ENCODE results near the gene ZNF621.

ZNF621 gene

GRCh38 chr3:40574661-40575060, 49.9 kb downstream of the ZNF621 start:
- Histone ChIP-seq H3K4me3 (ENCODE audit: low read depth in 1 of 5, low read length in 5 of 5) (no peak overlapping the region), H3K27me3 (ENCODE audit: control insufficient read depth in 5 of 5, insufficient read depth in 4 of 5, low read length in 5 of 5) (no peaks in the 10 kb centered on the region), H3K36me3 (ENCODE audit: control insufficient read depth in 5 of 5, insufficient read depth in 5 of 5, low read length in 5 of 5) (no peaks in the 10 kb centered on the region), H3K9me3 (ENCODE audit: control insufficient read depth in 5 of 5, low read length in 5 of 5) (no peaks in the 10 kb centered on the region), H3K4me1 (ENCODE audit: control insufficient read depth in 5 of 5, insufficient read depth in 5 of 5, low read length in 5 of 5) (no peaks in the 10 kb centered on the region), H3K27ac (ENCODE audit: low read depth, low read length) (no peak overlapping the region), H3K9ac (ENCODE audit: low read length in 5 of 5) (no peak overlapping the region)

DNA sequence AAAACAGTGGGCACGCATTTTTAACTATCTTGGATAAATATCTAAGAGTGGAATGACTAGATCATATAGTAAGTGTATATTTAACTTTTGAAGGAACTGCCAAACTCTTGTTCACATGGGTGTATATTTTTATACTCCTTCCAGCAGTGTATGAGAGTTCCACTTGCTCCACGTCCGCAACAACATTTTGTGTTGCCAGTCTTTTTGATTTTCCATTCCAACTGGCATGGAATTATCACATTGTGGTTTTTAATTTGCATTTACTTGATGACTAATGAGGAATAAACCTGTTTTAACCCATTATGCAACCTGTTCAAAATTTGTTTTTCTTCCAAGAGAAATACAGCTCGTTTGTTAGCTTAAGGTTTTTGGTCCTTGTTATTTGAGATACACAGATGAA, 51.6 kb downstream of the ZNF621 start:
- Histone ChIP-seq H3K36me3 (ENCODE audit: control insufficient read depth in 5 of 5, insufficient read depth in 5 of 5, low read length in 5 of 5) (no peaks in the 10 kb centered on the region), H3K27ac (ENCODE audit: low read depth, low read length) (no peak overlapping the region), H3K27me3 (ENCODE audit: control insufficient read depth in 5 of 5, insufficient read depth in 4 of 5, low read length in 5 of 5) (peaks cover 0 to 4% (median 0%) of the 10 kb centered on the region in 5 donors), H3K4me1 (ENCODE audit: control insufficient read depth in 5 of 5, insufficient read depth in 5 of 5, low read length in 5 of 5) (no peaks in the 10 kb centered on the region), H3K9ac (ENCODE audit: low read length in 5 of 5) (no peak overlapping the region), H3K9me3 (ENCODE audit: control insufficient read depth in 5 of 5, low read length in 5 of 5) (no peaks in the 10 kb centered on the region), H3K4me3 (ENCODE audit: low read depth in 1 of 5, low read length in 5 of 5) (no peak overlapping the region)

GRCh38 chr3:40580494-40581091, 55.8 kb downstream of the ZNF621 start:
- Histone ChIP-seq H3K27ac (ENCODE audit: low read depth, low read length) (no peak overlapping the region), H3K36me3 (ENCODE audit: control insufficient read depth in 5 of 5, insufficient read depth in 5 of 5, low read length in 5 of 5) (no peaks in the 10 kb centered on the region), H3K4me1 (ENCODE audit: control insufficient read depth in 5 of 5, insufficient read depth in 5 of 5, low read length in 5 of 5) (peaks cover 0 to 13% (median 7%) of the 10 kb centered on the region in 5 donors), H3K27me3 (ENCODE audit: control insufficient read depth in 5 of 5, insufficient read depth in 4 of 5, low read length in 5 of 5) (peaks cover 0 to 4% (median 0%) of the 10 kb centered on the region in 5 donors), H3K9me3 (ENCODE audit: control insufficient read depth in 5 of 5, low read length in 5 of 5) (no peaks in the 10 kb centered on the region), H3K4me3 (ENCODE audit: low read depth in 1 of 5, low read length in 5 of 5) (no peak overlapping the region), H3K9ac (ENCODE audit: low read length in 5 of 5) (no peak overlapping the region)

- H3K27ac ChIP-seq (ENCODE audit: low read depth, low read length) = no peak overlapping the region
- no peaks in the 10 kb centered on the region for H3K36me3 ChIP-seq (ENCODE audit: control insufficient read depth in 5 of 5, insufficient read depth in 5 of 5, low read length in 5 of 5)
- H3K4me3 ChIP-seq (ENCODE audit: low read depth in 1 of 5, low read length in 5 of 5) = no peak overlapping the region
- peaks cover 0 to 4% (median 0%) of the 10 kb centered on the region in 5 donors for H3K27me3 ChIP-seq (ENCODE audit: control insufficient read depth in 5 of 5, insufficient read depth in 4 of 5, low read length in 5 of 5)
- H3K4me1 ChIP-seq (ENCODE audit: control insufficient read depth in 5 of 5, insufficient read depth in 5 of 5, low read length in 5 of 5) = peaks cover 0 to 13% (median 7%) of the 10 kb centered on the region in 5 donors
- no peak overlapping the region for H3K9ac ChIP-seq (ENCODE audit: low read length in 5 of 5)
- no peaks in the 10 kb centered on the region for H3K9me3 ChIP-seq (ENCODE audit: control insufficient read depth in 5 of 5, low read length in 5 of 5)
Measured at GRCh38 chr3:40581166-40581565, 56.4 kb downstream of the ZNF621 start.

GRCh38 chr3:40582401-40583027, 57.8 kb downstream of the ZNF621 start:
- Histone ChIP-seq H3K9ac (ENCODE audit: low read length in 5 of 5) (no peak overlapping the region), H3K9me3 (ENCODE audit: control insufficient read depth in 5 of 5, low read length in 5 of 5) (no peaks in the 10 kb centered on the region), H3K27me3 (ENCODE audit: control insufficient read depth in 5 of 5, insufficient read depth in 4 of 5, low read length in 5 of 5) (peaks cover 0 to 4% (median 0%) of the 10 kb centered on the region in 5 donors), H3K4me1 (ENCODE audit: control insufficient read depth in 5 of 5, insufficient read depth in 5 of 5, low read length in 5 of 5) (peaks cover 0 to 13% (median 7%) of the 10 kb centered on the region in 5 donors), H3K4me3 (ENCODE audit: low read depth in 1 of 5, low read length in 5 of 5) (no peak overlapping the region), H3K27ac (ENCODE audit: low read depth, low read length) (no peak overlapping the region), H3K36me3 (ENCODE audit: control insufficient read depth in 5 of 5, insufficient read depth in 5 of 5, low read length in 5 of 5) (no peaks in the 10 kb centered on the region)

DNA sequence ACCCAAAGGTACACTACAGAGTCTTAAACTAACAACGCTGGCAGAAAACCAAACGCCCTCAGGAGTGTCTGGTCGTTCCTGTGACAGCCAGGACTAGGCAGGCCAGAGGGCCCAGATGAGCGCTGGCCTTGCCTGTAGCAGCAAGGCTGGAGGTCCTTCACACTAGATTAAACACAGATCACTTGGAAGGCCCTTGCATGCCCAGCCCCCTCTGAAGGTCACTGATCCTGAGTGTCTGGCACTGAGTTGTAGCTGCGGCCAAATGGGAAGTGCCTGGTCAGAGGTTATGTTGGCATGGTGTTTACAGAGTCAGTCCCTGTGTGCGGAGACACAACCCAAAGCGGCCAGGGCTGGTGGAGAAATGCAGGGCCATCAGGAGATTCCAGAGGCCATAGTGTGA, 58.9 kb downstream of the ZNF621 start:
- H3K4me1 ChIP-seq (ENCODE audit: control insufficient read depth in 5 of 5, insufficient read depth in 5 of 5, low read length in 5 of 5) = peaks cover 0 to 13% (median 7%) of the 10 kb centered on the region in 5 donors
- no peak overlapping the region for H3K27ac ChIP-seq (ENCODE audit: low read depth, low read length)
- no peaks in the 10 kb centered on the region for H3K9me3 ChIP-seq (ENCODE audit: control insufficient read depth in 5 of 5, low read length in 5 of 5)
- H3K27me3 ChIP-seq (ENCODE audit: control insufficient read depth in 5 of 5, insufficient read depth in 4 of 5, low read length in 5 of 5) = peaks cover 0 to 4% (median 0%) of the 10 kb centered on the region in 5 donors
- peak overlapping the region in 1 of 5 donors; percentile 10 for H3K9ac ChIP-seq (ENCODE audit: low read length in 5 of 5)
- H3K36me3 ChIP-seq (ENCODE audit: control insufficient read depth in 5 of 5, insufficient read depth in 5 of 5, low read length in 5 of 5) = no peaks in the 10 kb centered on the region
- H3K4me3 ChIP-seq (ENCODE audit: low read depth in 1 of 5, low read length in 5 of 5) = no peak overlapping the region

DNA sequence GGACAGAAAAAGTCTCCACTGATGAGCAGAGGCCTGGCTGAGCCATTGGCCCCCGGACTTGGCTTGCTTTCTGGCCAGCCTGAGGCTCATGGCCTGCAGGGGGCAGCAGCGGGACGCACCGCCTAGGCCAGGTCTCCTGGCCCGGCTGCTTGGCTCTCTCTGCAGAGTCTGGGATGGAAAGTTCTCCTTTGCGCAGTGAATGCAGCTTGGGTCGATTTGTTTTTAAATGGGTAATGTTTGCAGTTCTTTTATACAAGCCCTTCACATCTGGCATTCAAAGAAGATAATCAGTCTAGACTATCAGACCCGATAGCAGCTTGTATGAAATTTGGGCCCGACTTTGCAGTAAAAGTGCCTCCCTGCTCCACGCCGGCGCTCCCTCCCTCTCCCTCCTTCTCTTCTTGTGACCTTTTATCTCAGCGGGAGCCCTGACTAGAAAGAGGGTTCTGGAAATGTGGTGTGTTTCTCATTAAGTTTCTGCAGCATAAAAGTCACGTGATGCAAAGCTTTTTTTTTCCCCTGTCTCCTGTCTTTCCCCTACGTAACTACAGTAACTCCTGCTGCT, 59.9 kb downstream of the ZNF621 start:
- H3K9ac ChIP-seq (ENCODE audit: low read length in 5 of 5) = no peak overlapping the region
- H3K27ac ChIP-seq (ENCODE audit: low read depth, low read length) = no peak overlapping the region
- H3K9me3 ChIP-seq (ENCODE audit: control insufficient read depth in 5 of 5, low read length in 5 of 5) = no peaks in the 10 kb centered on the region
- peaks cover 0 to 4% (median 0%) of the 10 kb centered on the region in 5 donors for H3K27me3 ChIP-seq (ENCODE audit: control insufficient read depth in 5 of 5, insufficient read depth in 4 of 5, low read length in 5 of 5)
- H3K4me3 ChIP-seq (ENCODE audit: low read depth in 1 of 5, low read length in 5 of 5) = peak overlapping the region in 4 of 5 donors; percentile 13 to 50 (median 39)
- no peaks in the 10 kb centered on the region for H3K36me3 ChIP-seq (ENCODE audit: control insufficient read depth in 5 of 5, insufficient read depth in 5 of 5, low read length in 5 of 5)
- peaks cover 0 to 13% (median 7%) of the 10 kb centered on the region in 5 donors for H3K4me1 ChIP-seq (ENCODE audit: control insufficient read depth in 5 of 5, insufficient read depth in 5 of 5, low read length in 5 of 5)

- Histone ChIP-seq H3K36me3 (ENCODE audit: control insufficient read depth in 5 of 5, insufficient read depth in 5 of 5, low read length in 5 of 5) (no peaks in the 10 kb centered on the region), H3K27ac (ENCODE audit: low read depth, low read length) (no peak overlapping the region), H3K4me3 (ENCODE audit: low read depth in 1 of 5, low read length in 5 of 5) (no peak overlapping the region), H3K9ac (ENCODE audit: low read length in 5 of 5) (no peak overlapping the region), H3K4me1 (ENCODE audit: control insufficient read depth in 5 of 5, insufficient read depth in 5 of 5, low read length in 5 of 5) (peaks cover 0 to 13% (median 7%) of the 10 kb centered on the region in 5 donors), H3K9me3 (ENCODE audit: control insufficient read depth in 5 of 5, low read length in 5 of 5) (no peaks in the 10 kb centered on the region), H3K27me3 (ENCODE audit: control insufficient read depth in 5 of 5, insufficient read depth in 4 of 5, low read length in 5 of 5) (no peaks in the 10 kb centered on the region)
Measured at GRCh38 chr3:40585381-40586016, 60.7 kb downstream of the ZNF621 start.

DNA sequence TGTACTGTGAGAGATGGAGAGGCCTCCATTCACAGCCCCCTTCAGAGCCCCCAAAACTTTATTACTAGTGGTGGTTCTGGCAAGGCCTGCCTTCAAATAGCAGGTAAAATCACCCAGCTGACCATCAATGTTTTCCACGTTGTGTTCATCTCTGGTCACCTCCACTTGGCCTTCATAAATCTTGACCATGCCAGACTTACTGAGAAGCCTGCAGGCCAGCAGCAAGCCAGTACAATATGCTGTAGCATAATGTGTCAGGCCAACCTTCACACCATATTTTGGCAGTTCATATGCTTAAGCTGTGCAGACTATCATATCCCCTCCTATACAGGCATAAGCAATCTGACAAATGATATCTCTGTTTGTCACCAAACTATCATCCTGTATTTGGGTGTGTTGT, 62.1 kb downstream of the ZNF621 start:
- H3K36me3 ChIP-seq (ENCODE audit: control insufficient read depth in 5 of 5, insufficient read depth in 5 of 5, low read length in 5 of 5) = no peaks in the 10 kb centered on the region
- peaks cover 0 to 13% (median 7%) of the 10 kb centered on the region in 5 donors for H3K4me1 ChIP-seq (ENCODE audit: control insufficient read depth in 5 of 5, insufficient read depth in 5 of 5, low read length in 5 of 5)
- no peak overlapping the region for H3K27ac ChIP-seq (ENCODE audit: low read depth, low read length)
- no peaks in the 10 kb centered on the region for H3K27me3 ChIP-seq (ENCODE audit: control insufficient read depth in 5 of 5, insufficient read depth in 4 of 5, low read length in 5 of 5)
- no peaks in the 10 kb centered on the region for H3K9me3 ChIP-seq (ENCODE audit: control insufficient read depth in 5 of 5, low read length in 5 of 5)
- no peak overlapping the region for H3K4me3 ChIP-seq (ENCODE audit: low read depth in 1 of 5, low read length in 5 of 5)
- no peak overlapping the region for H3K9ac ChIP-seq (ENCODE audit: low read length in 5 of 5)

DNA sequence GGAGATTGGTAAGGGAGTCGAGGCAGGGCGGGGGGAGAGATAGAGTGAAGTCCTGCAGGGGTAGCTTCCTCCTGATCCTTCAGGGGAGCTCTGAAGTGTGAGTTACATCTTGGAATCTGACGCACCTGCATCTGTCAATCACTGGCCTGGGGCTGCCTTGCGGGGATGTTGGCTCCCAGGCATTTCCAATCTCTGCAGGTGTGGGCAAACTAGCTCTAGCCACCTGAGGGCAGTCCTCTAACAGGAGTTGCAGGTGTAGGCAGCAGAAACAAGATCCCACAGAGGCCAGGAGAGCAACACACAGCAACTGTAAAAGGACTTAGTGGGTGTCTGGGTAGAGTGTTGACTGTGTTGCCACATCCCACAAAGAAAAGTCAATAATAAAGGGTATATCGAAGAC, 63.6 kb downstream of the ZNF621 start:
- H3K9ac ChIP-seq (ENCODE audit: low read length in 5 of 5) = no peak overlapping the region
- H3K36me3 ChIP-seq (ENCODE audit: control insufficient read depth in 5 of 5, insufficient read depth in 5 of 5, low read length in 5 of 5) = no peaks in the 10 kb centered on the region
- no peaks in the 10 kb centered on the region for H3K9me3 ChIP-seq (ENCODE audit: control insufficient read depth in 5 of 5, low read length in 5 of 5)
- no peak overlapping the region for H3K27ac ChIP-seq (ENCODE audit: low read depth, low read length)
- H3K4me1 ChIP-seq (ENCODE audit: control insufficient read depth in 5 of 5, insufficient read depth in 5 of 5, low read length in 5 of 5) = peaks cover 0 to 13% (median 7%) of the 10 kb centered on the region in 5 donors
- no peaks in the 10 kb centered on the region for H3K27me3 ChIP-seq (ENCODE audit: control insufficient read depth in 5 of 5, insufficient read depth in 4 of 5, low read length in 5 of 5)
- H3K4me3 ChIP-seq (ENCODE audit: low read depth in 1 of 5, low read length in 5 of 5) = no peak overlapping the region

Data from subcutaneous abdominal adipose tissue (tissue), 5 donors.